Gastroesophageal sphincter (tissue), 4 donors: ENCODE data around the gene BTBD3. TPM values are rescaled to one million over a fixed set of nuclear protein-coding genes. Genes with fewer than 3 reads are reported as not detected.

Experiments
- ATAC-seq: fragments of 150-250 bp; one replicate; pipeline ENCODE4 v1.9.1; 2016; ENCODE audit warnings: mild to moderate bottlenecking, moderate library complexity
- H3K27ac ChIP-seq, 4 donors: fragments of 200-600 bp; sonication (generic) in 3 of 4; 1 replicate in 3 of 4; 2 replicates in 1 of 4; pipeline ENCODE4 v1.5.1; 2016 to 2019
- H3K27me3 ChIP-seq: fragments of 200-600 bp; sonication (generic); one replicate; pipeline ENCODE4 v1.5.1; 2019
- H3K36me3 ChIP-seq, 2 donors: fragments of 200-600 bp; sonication (generic); one replicate each; pipeline ENCODE4 v1.5.1; 2019; ENCODE audit warnings: control low read depth in 1 of 2
- H3K4me1 ChIP-seq, 3 donors: fragments of 200-600 bp; sonication (generic); 1 replicate in 2 of 3; 2 replicates in 1 of 3; pipeline ENCODE4 v1.5.1; 2016 to 2019; ENCODE audit warnings: control low read depth in 2 of 3
- H3K4me3 ChIP-seq, 2 donors: fragments of 200-600 bp; sonication (generic); one replicate each; pipeline ENCODE4 v1.5.1; 2019; ENCODE audit warnings: mild to moderate bottlenecking in 1 of 2, moderate library complexity in 1 of 2
- H3K9me3 ChIP-seq, 3 donors: fragments of 200-600 bp; sonication (generic); one replicate each; pipeline ENCODE4 v1.5.1; 2017 to 2019; ENCODE audit warnings: control low read depth in 2 of 3
- EP300 ChIP-seq: sonication (generic); formaldehyde crosslinking; IDR thresholded peaks from one replicate; pipeline ENCODE4 v1.6.1; 2017; ENCODE audit warnings: antibody characterized with exemption, mild to moderate bottlenecking
- POLR2A ChIP-seq, 2 donors: fragments of 450-650 bp; IDR thresholded peaks; one replicate each; pipeline ENCODE4 v1.6.1; 2017; ENCODE audit warnings: antibody characterized with exemption in 2 of 2, mild to moderate bottlenecking in 2 of 2, moderate library complexity in 1 of 2
- POLR2AphosphoS5 ChIP-seq: sonication (generic); formaldehyde crosslinking; IDR thresholded peaks from one replicate; pipeline ENCODE4 v1.6.1; 2017; ENCODE audit warnings: antibody characterized with exemption
- WGBS, 2 donors: methylation state at CpG; one replicate each; pipeline ENCODE4 v1.1.5; 2018; ENCODE audit warnings: low coverage in 1 of 2; 5-methylcytosine and 5-hydroxymethylcytosine counted together
- total RNA-seq, 4 donors: library from RNA; depleted of rRNA; stranded (reverse); fragments of >200 nt; gene quantifications; one replicate each; pipeline ENCODE4 v1.1.0, GENCODE V29; 2016
- TF ChIP-seq, protein P1 (sequence below), 4 experiments: fragments of 200-600 bp in 2 of 4; fragments of 450-650 bp in 2 of 4; sonication (generic) in 1 of 4; IDR thresholded peaks; one replicate each; pipeline ENCODE4 v1.5.1; 2017 to 2019; ENCODE audit warnings: antibody characterized with exemption in 4 of 4, mild to moderate bottlenecking in 2 of 4, moderate library complexity in 2 of 4

The BTBD3 gene
- total RNA-seq: 10 to 100 TPM; 25.9 to 87.8 (median 34.8) TPM

DNA sequence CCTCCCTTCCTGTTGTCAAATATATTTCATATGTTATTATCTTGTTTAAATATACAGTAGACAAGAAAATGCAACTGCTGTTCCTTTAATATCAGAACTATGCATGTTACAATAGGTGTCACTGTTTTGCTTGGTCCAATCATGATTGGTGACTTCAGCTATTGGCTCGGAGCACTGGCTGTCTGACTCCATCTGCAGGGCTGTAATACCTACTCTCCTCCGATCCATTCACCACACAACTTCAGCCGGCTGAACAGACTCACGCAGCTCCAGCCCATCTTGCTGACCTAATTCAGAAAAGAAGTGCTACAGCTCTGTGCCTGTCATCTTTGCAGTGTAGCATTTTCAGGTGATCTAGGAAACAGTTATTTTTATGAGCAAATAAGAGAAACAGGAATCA is at the start of gene BTBD3:
TSS of gene BTBD3 (plus strand) at position 231 of the 400 bp plus-strand sequence. CDS start 383 bp downstream, outside the sequence.
- Histone ChIP-seq H3K4me1 (peaks cover 0 to 55% (median 0%) of the 10 kb centered on the region in 3 donors), H3K27ac (peak within 1 kb of the TSS in 3 of 4 donors; percentile 28 to 56 (median 49)), H3K4me3 (peak within 1 kb of the TSS; percentile 35 to 43), H3K36me3 (peaks cover 0 to 2% of the 10 kb centered on the region in 2 donors), H3K9me3 (no peaks in the 10 kb centered on the region), H3K27me3 (no peaks in the 10 kb centered on the region)
- WGBS, 2 donors: 0 to 5% methylated on average over 4 of the region's 4 CpGs
- TF ChIP-seq POLR2A (IDR thresholded peaks at IDR 0.05) (peak; percentile 26 to 58), POLR2AphosphoS5 (peak; percentile 97), EP300 (no peak)
- TF ChIP-seq, protein P1, sequence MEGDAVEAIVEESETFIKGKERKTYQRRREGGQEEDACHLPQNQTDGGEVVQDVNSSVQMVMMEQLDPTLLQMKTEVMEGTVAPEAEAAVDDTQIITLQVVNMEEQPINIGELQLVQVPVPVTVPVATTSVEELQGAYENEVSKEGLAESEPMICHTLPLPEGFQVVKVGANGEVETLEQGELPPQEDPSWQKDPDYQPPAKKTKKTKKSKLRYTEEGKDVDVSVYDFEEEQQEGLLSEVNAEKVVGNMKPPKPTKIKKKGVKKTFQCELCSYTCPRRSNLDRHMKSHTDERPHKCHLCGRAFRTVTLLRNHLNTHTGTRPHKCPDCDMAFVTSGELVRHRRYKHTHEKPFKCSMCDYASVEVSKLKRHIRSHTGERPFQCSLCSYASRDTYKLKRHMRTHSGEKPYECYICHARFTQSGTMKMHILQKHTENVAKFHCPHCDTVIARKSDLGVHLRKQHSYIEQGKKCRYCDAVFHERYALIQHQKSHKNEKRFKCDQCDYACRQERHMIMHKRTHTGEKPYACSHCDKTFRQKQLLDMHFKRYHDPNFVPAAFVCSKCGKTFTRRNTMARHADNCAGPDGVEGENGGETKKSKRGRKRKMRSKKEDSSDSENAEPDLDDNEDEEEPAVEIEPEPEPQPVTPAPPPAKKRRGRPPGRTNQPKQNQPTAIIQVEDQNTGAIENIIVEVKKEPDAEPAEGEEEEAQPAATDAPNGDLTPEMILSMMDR (IDR thresholded peaks at IDR 0.05): peak in 1 of 4 experiments; percentile 3
- ATAC-seq: peak; percentile 85

GRCh38 chr20:11869641-11870040 is 48.1 kb upstream of the BTBD3 start:
- no peak for ATAC-seq
- Histone ChIP-seq H3K27me3 (no peaks in the 10 kb centered on the region), H3K4me3 (no peak overlapping the region), H3K27ac (no peak overlapping the region), H3K36me3 (no peaks in the 10 kb centered on the region), H3K9me3 (no peaks in the 10 kb centered on the region), H3K4me1 (no peaks in the 10 kb centered on the region)
- no peak for TF ChIP-seq POLR2AphosphoS5
- TF ChIP-seq, protein P1 (IDR thresholded peaks at IDR 0.05): no peak
- TF ChIP-seq EP300: no peak
- TF ChIP-seq POLR2A (IDR thresholded peaks at IDR 0.05): no peak

DNA sequence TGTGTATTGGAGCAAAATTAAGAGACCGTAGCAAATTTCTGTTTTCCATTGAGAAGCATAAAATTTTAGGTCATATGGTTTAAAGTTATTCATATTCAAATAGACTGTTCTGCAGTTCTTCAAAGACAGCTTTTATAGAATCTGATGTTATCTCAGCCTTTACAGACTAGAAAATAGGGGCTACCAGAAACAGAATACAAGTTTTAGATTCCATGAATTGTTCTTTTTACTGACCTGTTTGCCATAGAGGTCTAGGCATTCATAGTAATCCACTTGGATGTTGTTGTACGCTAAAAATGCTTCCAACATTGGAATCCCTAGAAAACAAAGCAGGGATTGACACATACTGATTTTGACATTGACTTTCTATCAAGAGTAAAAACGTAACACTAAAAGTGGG is 47.3 kb upstream of the BTBD3 start:
- 50 to 65% methylated on average over 3 of the region's 3 CpGs for WGBS, 2 donors
- Histone ChIP-seq H3K27me3 (no peaks in the 10 kb centered on the region), H3K4me1 (no peaks in the 10 kb centered on the region), H3K9me3 (no peaks in the 10 kb centered on the region), H3K27ac (no peak overlapping the region), H3K4me3 (no peak overlapping the region), H3K36me3 (no peaks in the 10 kb centered on the region)
- no peak for ATAC-seq
- no peak for TF ChIP-seq EP300
- TF ChIP-seq POLR2AphosphoS5: no peak
- no peak for TF ChIP-seq POLR2A (IDR thresholded peaks at IDR 0.05)
- TF ChIP-seq, protein P1 (IDR thresholded peaks at IDR 0.05): no peak

DNA sequence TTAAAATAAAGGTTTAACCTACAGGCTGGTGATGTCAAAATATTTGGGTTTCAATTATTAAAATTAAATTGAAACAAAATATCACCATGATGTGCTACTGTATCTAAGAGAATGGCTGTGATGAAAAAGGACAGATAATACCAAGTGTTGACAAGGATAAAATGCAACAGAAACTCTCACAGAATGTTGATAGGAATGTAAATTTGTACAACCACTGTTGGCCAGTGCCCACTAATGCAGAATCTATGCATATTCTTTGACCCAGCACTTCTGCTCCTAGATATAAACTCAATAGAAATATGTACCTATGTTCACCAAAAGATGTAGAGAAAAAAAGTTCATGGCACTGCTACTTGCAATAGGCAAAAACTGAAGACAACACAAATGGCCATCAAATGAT is 41.1 kb upstream of the BTBD3 start:
- no peak overlapping the region for H3K27ac ChIP-seq
- no peak overlapping the region for H3K4me3 ChIP-seq
- H3K4me1 ChIP-seq: no peaks in the 10 kb centered on the region
- no peaks in the 10 kb centered on the region for H3K27me3 ChIP-seq
- H3K36me3 ChIP-seq: no peaks in the 10 kb centered on the region
- no peaks in the 10 kb centered on the region for H3K9me3 ChIP-seq
- ATAC-seq: no peak
- TF ChIP-seq EP300: no peak
- TF ChIP-seq, protein P1 (IDR thresholded peaks at IDR 0.05): no peak
- no peak for TF ChIP-seq POLR2A (IDR thresholded peaks at IDR 0.05)
- TF ChIP-seq POLR2AphosphoS5: no peak

GRCh38 chr20:11880680-11881079 is 37.0 kb upstream of the BTBD3 start:
- Histone ChIP-seq H3K36me3 (no peaks in the 10 kb centered on the region), H3K27me3 (no peaks in the 10 kb centered on the region), H3K9me3 (no peaks in the 10 kb centered on the region), H3K4me3 (no peak overlapping the region), H3K4me1 (no peaks in the 10 kb centered on the region), H3K27ac (no peak overlapping the region)
- TF ChIP-seq POLR2AphosphoS5: no peak
- no peak for TF ChIP-seq EP300
- TF ChIP-seq, protein P1 (IDR thresholded peaks at IDR 0.05): no peak
- TF ChIP-seq POLR2A (IDR thresholded peaks at IDR 0.05): no peak
- 90 to 93% methylated on average over 2 of the region's 4 CpGs for WGBS, 2 donors
- no peak for ATAC-seq
